Left lung (tissue), 10 donors: ENCODE data around the gene GNPTG. TPM values are rescaled to one million over a fixed set of nuclear protein-coding genes. Genes with fewer than 3 reads are reported as not detected.
A peak's percentile ranks its signal among the peaks of the same experiment; 100 is the strongest.

Source experiments
- ATAC-seq: fragments of 200-7000 bp; cut with Tn5 transposase; one replicate; pipeline ENCODE4 v1.9.1; 2020; ENCODE audit warnings: moderate library complexity
- DNase-seq, 4 donors: peaks; one replicate each; pipeline ENCODE4 v3.0.0-alpha.2; 2013 to 2020
- H3K27ac ChIP-seq, 2 donors: fragments of 200-600 bp; sonication (generic) in 1 of 2; one replicate each; pipeline versions ENCODE4 v1.5.0 to v1.8.0; 2020 to 2021
- H3K27me3 ChIP-seq, 2 donors: fragments of 200-600 bp; sonication (generic) in 1 of 2; one replicate each; pipeline versions ENCODE4 v1.5.0 to v1.8.0; 2020 to 2021
- H3K36me3 ChIP-seq, 2 donors: fragments of 200-600 bp; sonication (generic) in 1 of 2; one replicate each; pipeline versions ENCODE4 v1.5.0 to v1.8.0; 2020 to 2021
- H3K4me1 ChIP-seq, 2 donors: fragments of 200-600 bp; one replicate each; pipeline ENCODE4 v1.8.0; 2021
- H3K4me3 ChIP-seq, 2 donors: fragments of 200-600 bp; sonication (generic) in 1 of 2; one replicate each; pipeline versions ENCODE4 v1.5.0 to v1.8.0; 2020 to 2021; ENCODE audit warnings: mild to moderate bottlenecking in 1 of 2
- H3K9me3 ChIP-seq, 2 donors: fragments of 200-600 bp; sonication (generic) in 1 of 2; one replicate each; pipeline versions ENCODE4 v1.5.0 to v1.8.0; 2020 to 2021
- CTCF ChIP-seq, 2 donors: fragments of 200-600 bp; sonication (generic) in 1 of 2; IDR thresholded peaks; one replicate each; pipeline versions ENCODE4 v1.5.0 to v1.8.0; 2021; ENCODE audit warnings: antibody characterized with exemption in 2 of 2
- intact Hi-C, 2 donors: fragments of 100-400 bp; cut with DNase I; formaldehyde crosslinking; loops; one replicate each; pipeline versions ENCODE4 v1.11.2 to v1.14.2; 2022
- polyA plus RNA-seq, 6 donors: library from polyadenylated mRNA; unstranded; fragments of 120-200 nt; gene quantifications; one replicate each; pipeline ENCODE4 v1.2.1, GENCODE V29; 2013; ENCODE audit not compliant: insufficient read length in 6 of 6
- total RNA-seq, 2 donors: library from RNA; stranded (reverse); fragmentation: NEBNext Ultra II Directional; extraction: Animal tissue kit (Norgen Biotek cat#: 25700); gene quantifications; one replicate each; pipeline ENCODE4 v1.2.1, GENCODE V29; 2021
- donor health status: DM: no; HTN: yes; CAD: no.
- donor health status: DM: no; HTN: no; CAD: no.

Gene GNPTG
- total and polyA plus RNA-seq, 8 donors: 32.0 to 97.4 (median 49.4) TPM

- DNase-seq: peak in 1 of 4 donors; percentile 37
- TF ChIP-seq CTCF (IDR thresholded peaks at IDR 0.05): peak; percentile 12 to 30
- Histone ChIP-seq H3K4me1 (peaks cover 9 to 25% of the 10 kb centered on the region in 2 donors), H3K4me3 (no peak overlapping the region), H3K27ac (no peak overlapping the region), H3K27me3 (peaks cover 19 to 43% of the 10 kb centered on the region in 2 donors), H3K36me3 (no peaks in the 10 kb centered on the region), H3K9me3 (no peaks in the 10 kb centered on the region)
- intact Hi-C loops: no loop called here
- ATAC-seq: no peak
Observed at GRCh38 chr16:1338119-1338730, 13.5 kb upstream of the GNPTG start.

- peaks cover 11 to 34% of the 10 kb centered on the region in 2 donors for H3K27me3 ChIP-seq
- intact Hi-C loops: no loop called here
- no peak for TF ChIP-seq CTCF (IDR thresholded peaks at IDR 0.05)
- no peaks in the 10 kb centered on the region for H3K36me3 ChIP-seq
- peaks cover 4 to 24% of the 10 kb centered on the region in 2 donors for H3K4me1 ChIP-seq
- no peak overlapping the region for H3K27ac ChIP-seq
- H3K9me3 ChIP-seq: no peaks in the 10 kb centered on the region
- DNase-seq: no peak
- no peak overlapping the region for H3K4me3 ChIP-seq
- no peak for ATAC-seq
Observed at GRCh38 chr16:1338855-1339675, 12.7 kb upstream of the GNPTG start.

- Histone ChIP-seq H3K36me3 (no peaks in the 10 kb centered on the region), H3K4me1 (peaks cover 4 to 18% of the 10 kb centered on the region in 2 donors), H3K27ac (no peak overlapping the region), H3K27me3 (peaks cover 0 to 16% of the 10 kb centered on the region in 2 donors), H3K9me3 (no peaks in the 10 kb centered on the region), H3K4me3 (no peak overlapping the region)
- ATAC-seq: no peak
- no peak for DNase-seq
- intact Hi-C loops: no loop called here
- no peak for TF ChIP-seq CTCF (IDR thresholded peaks at IDR 0.05)
Observed at GRCh38 chr16:1340730-1341494, 10.8 kb upstream of the GNPTG start.

GRCh38 chr16:1341495-1342420, 10.0 kb upstream of the GNPTG start:
- Histone ChIP-seq H3K9me3 (no peaks in the 10 kb centered on the region), H3K27me3 (peaks cover 0 to 7% of the 10 kb centered on the region in 2 donors), H3K27ac (no peak overlapping the region), H3K4me3 (no peak overlapping the region), H3K36me3 (no peaks in the 10 kb centered on the region), H3K4me1 (peaks cover 4 to 18% of the 10 kb centered on the region in 2 donors)
- TF ChIP-seq CTCF (IDR thresholded peaks at IDR 0.05): no peak
- no peak for ATAC-seq
- intact Hi-C loops: no loop called here
- DNase-seq: no peak
